Measurements from ENCODE around the gene CAPN12.

CAPN12 gene

GRCh38 chr19:38700902-38701454, 43.3 kb downstream of the CAPN12 start:
- DNase-seq (ENCODE audit: low read depth) = no peak
- no peak overlapping the region for H3K4me3 ChIP-seq (ENCODE audit: low read depth, low read length)
- TF ChIP-seq CTCF (IDR thresholded peaks at IDR 0.05; ENCODE audit: low read depth, low read length, missing control alignments) = no peak

- no peak for DNase-seq (ENCODE audit: low read depth)
- H3K4me3 ChIP-seq (ENCODE audit: low read depth, low read length) = no peak overlapping the region
- no peak for TF ChIP-seq CTCF (IDR thresholded peaks at IDR 0.05; ENCODE audit: low read depth, low read length, missing control alignments)
Measured at GRCh38 chr19:38700350-38700901, 43.8 kb downstream of the CAPN12 start.

- TF ChIP-seq CTCF (IDR thresholded peaks at IDR 0.05; ENCODE audit: low read depth, low read length, missing control alignments) = no peak
- no peak overlapping the region for H3K4me3 ChIP-seq (ENCODE audit: low read depth, low read length)
- DNase-seq (ENCODE audit: low read depth) = no peak
Measured at GRCh38 chr19:38699647-38700349, 44.5 kb downstream of the CAPN12 start.

- H3K4me3 ChIP-seq (ENCODE audit: low read depth, low read length) = no peak overlapping the region
- TF ChIP-seq CTCF (IDR thresholded peaks at IDR 0.05; ENCODE audit: low read depth, low read length, missing control alignments) = no peak
- no peak for DNase-seq (ENCODE audit: low read depth)
Measured at GRCh38 chr19:38699027-38699346, 45.3 kb downstream of the CAPN12 start.

GRCh38 chr19:38698225-38699026, 45.8 kb downstream of the CAPN12 start:
- TF ChIP-seq CTCF (IDR thresholded peaks at IDR 0.05; ENCODE audit: low read depth, low read length, missing control alignments) = no peak
- DNase-seq (ENCODE audit: low read depth) = no peak
- H3K4me3 ChIP-seq (ENCODE audit: low read depth, low read length) = no peak overlapping the region

GRCh38 chr19:38697641-38698071, 46.6 kb downstream of the CAPN12 start:
- no peak for TF ChIP-seq CTCF (IDR thresholded peaks at IDR 0.05; ENCODE audit: low read depth, low read length, missing control alignments)
- H3K4me3 ChIP-seq (ENCODE audit: low read depth, low read length) = no peak overlapping the region
- no peak for DNase-seq (ENCODE audit: low read depth)

Data from GM12864 (cell line).